ENCODE results near the gene LZIC.

The LZIC gene

DNA sequence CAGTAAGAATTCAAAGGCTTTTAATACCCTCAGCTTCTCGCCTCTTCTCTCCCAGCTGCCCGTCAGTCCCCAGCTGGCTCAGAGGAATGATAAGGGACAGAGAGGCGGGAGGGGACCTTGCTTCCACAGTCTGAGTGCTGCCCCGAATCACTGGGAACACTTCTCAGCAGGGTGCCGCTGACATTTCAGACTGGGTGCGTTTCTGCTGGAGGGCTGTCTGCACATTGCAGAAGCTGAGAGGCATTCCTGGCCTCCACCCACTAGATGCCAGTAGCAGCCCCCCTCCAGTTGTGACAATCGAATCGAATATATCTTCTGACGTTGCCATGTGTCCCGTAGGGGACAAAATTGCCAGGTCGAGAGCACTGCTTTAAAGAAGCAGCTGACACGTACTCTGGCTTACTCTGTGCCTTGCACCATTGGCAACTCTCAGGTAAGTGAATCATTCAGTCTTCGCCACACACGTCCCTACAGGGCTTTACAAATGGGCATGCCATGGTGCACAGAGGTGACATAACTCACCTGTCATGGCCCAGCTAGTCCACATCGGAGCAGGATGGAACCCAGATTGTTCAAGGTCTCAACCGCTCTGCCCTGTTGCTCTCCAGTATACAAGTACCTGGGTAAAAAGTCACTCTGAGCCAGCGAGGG is 57.0 kb downstream of the LZIC start:
- no peak for DNase-seq (ENCODE audit: low spot score)

DNA sequence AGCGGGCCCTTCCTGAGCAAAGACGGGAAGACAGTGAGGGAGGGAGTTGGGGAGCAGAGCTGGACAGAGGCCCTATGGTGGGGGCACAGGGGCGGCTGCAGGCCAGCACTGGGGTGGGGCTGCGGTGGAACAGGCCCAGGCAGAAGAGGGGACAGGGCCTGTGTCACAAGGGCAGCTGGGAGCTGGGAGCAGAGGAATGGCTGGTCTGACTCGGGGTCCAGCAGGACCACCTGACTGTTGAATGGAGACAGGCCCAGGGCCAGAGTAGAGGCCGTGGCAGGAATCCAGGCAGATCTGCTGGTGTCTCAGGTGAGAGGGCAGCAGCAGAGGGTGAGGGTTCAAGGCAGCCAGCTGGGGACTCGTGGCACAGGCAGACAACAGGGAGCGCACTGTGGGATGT is 58.4 kb downstream of the LZIC start:
- DNase-seq (ENCODE audit: low spot score): no peak

DNA sequence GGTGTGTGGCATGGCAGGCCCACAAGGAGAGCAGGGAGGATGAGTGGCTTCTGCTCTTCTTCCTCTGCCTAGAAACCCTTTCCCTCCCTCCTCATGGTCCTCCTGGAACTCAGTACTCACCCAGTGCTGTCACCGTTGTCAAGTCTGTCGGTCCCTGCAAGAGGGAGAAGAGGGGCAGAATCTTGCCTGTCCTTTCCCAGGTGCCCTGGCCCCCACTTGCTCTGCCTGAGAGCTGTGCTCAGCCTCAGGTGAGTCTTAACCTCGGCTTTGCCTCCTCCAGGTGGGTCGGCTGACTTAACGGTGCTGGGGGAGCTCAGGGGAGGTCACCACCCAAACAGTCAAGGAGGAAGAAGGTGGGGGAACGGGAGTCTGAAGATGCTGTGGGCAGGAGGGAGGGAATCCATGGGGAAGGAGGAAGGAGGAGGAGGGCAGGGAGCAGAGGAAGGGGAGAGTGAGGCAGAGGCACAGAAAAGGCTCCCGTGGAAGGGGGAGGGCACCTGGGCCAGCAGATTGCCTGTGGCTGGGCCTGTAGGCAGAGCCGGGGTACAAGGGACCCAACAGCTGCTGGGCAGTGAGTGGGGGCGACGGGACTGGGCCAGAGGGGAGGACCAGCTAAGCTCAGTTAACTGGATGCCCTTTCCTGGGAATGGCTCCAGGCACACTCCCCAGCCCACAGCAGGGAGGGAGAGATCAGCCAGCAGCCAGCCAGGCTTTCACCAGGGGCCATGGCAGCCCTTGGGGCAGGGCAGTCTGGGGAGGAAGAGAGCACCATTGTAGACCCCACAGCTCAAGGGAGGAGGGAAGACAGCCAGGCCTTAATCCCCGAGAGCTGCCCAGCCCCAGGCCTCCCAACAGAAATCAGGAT is 59.4 kb downstream of the LZIC start:
- no peak for DNase-seq (ENCODE audit: low spot score)

DNA sequence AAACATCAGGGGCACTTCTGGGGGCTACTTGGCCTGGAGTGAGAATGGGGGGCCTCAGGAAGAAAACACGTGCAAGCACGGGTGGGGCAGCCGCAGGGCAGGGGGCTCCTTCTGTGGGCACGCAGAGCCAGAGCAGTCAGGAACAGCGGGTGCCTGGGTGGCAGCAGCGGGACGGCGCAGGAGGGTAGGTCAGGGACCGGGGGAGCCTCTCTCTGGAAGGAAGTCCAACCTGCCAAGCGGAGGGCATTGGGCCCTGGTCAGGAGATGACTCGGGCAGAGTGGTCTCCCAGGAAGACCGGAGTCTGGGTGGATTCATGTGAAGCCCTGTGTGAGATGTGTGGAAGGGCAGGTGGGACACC is 60.3 kb downstream of the LZIC start:
- DNase-seq (ENCODE audit: low spot score): no peak

DNA sequence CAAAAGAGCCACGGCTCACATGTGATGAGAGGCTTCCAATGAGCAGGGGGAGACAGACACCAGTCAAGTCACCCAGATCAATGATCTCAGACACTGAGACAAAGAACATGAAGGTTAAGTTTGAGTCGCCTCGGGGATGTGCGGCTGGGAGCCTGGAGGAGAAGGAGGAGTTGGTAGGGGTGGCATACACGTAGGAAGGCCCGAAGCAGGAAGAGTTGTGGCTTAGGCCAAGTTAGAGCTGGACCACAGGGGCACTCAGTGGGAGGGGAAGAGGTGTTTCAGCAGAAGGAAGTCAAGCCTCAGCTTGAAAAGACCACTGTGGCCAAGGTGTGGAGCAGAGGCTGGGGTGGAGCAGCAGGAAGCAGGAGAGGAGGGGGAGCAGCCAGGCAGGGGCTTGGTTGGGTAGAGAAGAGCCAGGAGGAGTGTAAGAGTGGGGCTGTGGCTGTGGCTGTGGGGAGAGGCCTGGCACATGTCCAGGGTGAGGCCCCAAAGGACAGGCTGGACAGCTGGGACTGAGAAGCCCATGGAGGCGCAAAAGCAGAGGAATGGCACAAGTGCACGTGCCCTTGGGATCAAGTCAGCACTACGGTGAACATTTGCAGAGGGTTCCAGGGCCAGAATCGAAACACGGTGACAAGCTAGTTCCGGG is 60.8 kb downstream of the LZIC start:
- no peak for DNase-seq (ENCODE audit: low spot score)

DNA sequence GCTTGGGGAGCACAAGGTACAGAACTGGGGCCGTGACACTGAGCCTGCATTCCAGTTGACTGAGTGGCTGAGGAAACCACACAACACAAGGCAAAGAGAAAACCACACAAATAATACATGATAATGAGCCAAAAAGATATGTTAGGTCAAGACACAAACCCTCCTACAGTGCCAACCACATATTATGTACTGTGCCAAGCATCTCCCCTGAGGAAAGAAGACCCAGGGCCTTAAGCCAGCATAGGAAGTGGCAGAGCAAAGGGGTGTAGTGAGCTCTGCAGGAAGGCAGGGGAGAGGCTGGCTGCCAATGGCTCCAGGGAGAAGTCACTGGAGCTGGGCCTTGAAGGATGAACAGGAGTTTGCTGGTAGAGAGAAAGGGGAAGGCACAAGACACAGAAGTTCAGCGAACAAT is 61.3 kb downstream of the LZIC start:
- DNase-seq (ENCODE audit: low spot score): peak; percentile 83
